ENCODE results near the gene CREB1. TPM values are rescaled to one million over a fixed set of nuclear protein-coding genes. Genes with fewer than 3 reads are reported as not detected.
A peak's percentile ranks its signal among the peaks of the same experiment; 100 is the strongest.

The CREB1 gene
- total RNA-seq, 1 experiment from 2014 or later: 71.3 TPM

DNA sequence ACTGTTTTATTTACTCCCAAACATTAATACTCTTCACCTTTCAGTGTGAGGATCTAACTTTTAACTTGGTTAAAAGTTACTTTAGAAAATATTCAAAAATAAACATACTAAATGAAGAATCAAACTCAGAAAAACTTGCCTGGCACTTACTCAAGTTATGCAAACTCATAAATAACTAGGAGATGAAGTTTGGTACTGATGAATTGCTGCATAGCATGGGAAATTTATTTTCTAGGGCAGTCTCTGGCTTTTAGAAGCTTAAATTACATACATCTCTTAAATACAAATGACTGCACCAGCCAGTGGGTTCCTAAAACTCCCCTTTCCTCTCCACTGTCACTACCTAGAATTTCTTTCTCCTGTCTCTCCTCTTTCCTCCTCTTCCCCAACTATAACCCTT is 46.7 kb upstream of the CREB1 start:
- no peak for DNase-seq (ENCODE audit: unreplicated experiment)
- no TSS peak for BruUV-seq (replicated peaks)
- TF ChIP-seq, protein P1, sequence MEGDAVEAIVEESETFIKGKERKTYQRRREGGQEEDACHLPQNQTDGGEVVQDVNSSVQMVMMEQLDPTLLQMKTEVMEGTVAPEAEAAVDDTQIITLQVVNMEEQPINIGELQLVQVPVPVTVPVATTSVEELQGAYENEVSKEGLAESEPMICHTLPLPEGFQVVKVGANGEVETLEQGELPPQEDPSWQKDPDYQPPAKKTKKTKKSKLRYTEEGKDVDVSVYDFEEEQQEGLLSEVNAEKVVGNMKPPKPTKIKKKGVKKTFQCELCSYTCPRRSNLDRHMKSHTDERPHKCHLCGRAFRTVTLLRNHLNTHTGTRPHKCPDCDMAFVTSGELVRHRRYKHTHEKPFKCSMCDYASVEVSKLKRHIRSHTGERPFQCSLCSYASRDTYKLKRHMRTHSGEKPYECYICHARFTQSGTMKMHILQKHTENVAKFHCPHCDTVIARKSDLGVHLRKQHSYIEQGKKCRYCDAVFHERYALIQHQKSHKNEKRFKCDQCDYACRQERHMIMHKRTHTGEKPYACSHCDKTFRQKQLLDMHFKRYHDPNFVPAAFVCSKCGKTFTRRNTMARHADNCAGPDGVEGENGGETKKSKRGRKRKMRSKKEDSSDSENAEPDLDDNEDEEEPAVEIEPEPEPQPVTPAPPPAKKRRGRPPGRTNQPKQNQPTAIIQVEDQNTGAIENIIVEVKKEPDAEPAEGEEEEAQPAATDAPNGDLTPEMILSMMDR (IDR thresholded peaks at IDR 0.05; ENCODE audit: unreplicated experiment): no peak
- peaks cover 5% of the 10 kb centered on the region for H3K4me1 Mint-ChIP-seq (ENCODE audit: insufficient read depth, unreplicated experiment)
- H3K36me3 Mint-ChIP-seq (ENCODE audit: insufficient read depth, unreplicated experiment): no peaks in the 10 kb centered on the region
- H3K4me3 Mint-ChIP-seq (ENCODE audit: unreplicated experiment): no peak overlapping the region
- no peaks in the 10 kb centered on the region for H3K9me3 Mint-ChIP-seq (ENCODE audit: unreplicated experiment)
- intact Hi-C loops (cut with micrococcal nuclease): no loop called here
- no peak overlapping the region for H3K27ac Mint-ChIP-seq (ENCODE audit: low read depth, unreplicated experiment)
- ChIA-PET CTCF (interaction anchor here (0.5 kb wide), 1 partner anchor 58 kb away, joined by 4 read pairs; no protein-coding TSS in a partner anchor), POLR2A (no interaction called here)
- no peaks in the 10 kb centered on the region for H3K27me3 Mint-ChIP-seq (ENCODE audit: insufficient read depth, unreplicated experiment)

DNA sequence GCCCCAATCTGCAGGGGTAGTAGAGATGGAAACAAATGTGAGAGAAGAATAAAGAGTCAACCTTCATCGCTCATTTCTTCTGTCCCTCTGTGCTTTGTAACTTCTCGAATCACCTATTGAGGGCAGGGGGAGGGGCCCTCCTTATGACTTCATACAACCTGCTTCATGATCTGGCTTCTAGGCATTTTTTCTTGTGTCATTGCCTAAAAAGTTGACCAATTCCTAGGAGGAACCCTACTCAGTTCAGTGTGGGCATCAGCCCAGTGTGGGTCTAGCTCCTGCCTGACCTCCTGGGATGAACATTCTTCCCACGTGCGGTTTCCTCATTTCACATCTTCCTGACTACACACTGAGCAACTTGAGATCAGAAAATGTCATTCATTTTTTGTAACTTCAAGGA is 46.3 kb upstream of the CREB1 start:
- ChIA-PET POLR2A (no interaction called here), CTCF (no interaction called here)
- Mint-ChIP-seq H3K27ac (ENCODE audit: low read depth, unreplicated experiment) (no peak overlapping the region), H3K9me3 (ENCODE audit: unreplicated experiment) (no peaks in the 10 kb centered on the region), H3K4me3 (ENCODE audit: unreplicated experiment) (no peak overlapping the region), H3K4me1 (ENCODE audit: insufficient read depth, unreplicated experiment) (peaks cover 7% of the 10 kb centered on the region), H3K36me3 (ENCODE audit: insufficient read depth, unreplicated experiment) (no peaks in the 10 kb centered on the region), H3K27me3 (ENCODE audit: insufficient read depth, unreplicated experiment) (no peaks in the 10 kb centered on the region)
- BruUV-seq (replicated peaks): no TSS peak
- DNase-seq (ENCODE audit: unreplicated experiment): no peak
- intact Hi-C loops (cut with micrococcal nuclease): no loop called here
- TF ChIP-seq, protein P1 (IDR thresholded peaks at IDR 0.05; ENCODE audit: unreplicated experiment): no peak

DNA sequence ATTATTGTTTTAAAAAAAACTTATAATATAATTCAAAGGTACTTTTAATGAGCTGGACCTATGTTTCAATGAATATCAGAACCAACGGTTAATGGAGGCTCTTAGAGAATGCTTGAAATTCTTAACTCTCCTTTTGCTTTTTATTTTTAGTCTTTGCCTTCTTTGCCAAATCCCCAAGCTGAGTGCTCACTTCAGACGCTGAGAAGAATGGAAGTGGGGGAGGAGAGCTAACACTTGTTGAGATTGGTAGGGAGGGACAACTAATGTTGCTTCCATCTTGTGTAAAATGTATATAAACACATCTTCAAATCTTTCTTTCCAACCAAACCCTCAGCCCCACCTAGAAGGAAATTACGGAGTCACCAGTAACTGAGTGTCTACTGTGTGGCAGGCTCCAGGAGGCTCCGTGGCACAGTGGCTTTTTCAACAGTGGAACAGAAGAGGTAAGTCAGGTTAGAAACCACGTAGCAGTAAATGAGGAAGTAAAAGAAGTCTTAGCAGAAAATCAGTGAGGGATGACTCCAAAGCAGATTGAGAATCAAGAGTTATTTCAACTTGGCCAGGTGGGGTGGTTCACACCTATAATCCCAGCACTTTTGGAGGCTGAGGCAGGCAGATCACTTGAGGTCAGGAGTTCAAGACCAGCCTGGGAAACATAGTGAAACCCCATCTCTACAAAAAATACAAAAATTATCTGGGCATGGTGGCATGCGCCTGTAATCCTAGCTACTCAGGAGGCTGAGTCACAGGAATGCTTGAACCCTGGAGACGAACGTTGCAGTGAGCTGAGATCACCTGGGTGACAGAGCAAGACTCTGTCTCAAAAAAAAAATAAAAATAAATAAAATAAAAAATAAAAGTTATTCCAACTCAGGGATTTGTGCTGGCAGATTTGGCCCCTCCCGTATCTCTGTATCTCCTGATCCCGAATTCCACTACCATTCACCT is 45.0 kb upstream of the CREB1 start:
- ChIA-PET POLR2A (interaction anchor here (0.6 to 1.2 kb wide), 4 partner anchors 20 to 1474 kb away, joined by 3 read pairs; no protein-coding TSS in a partner anchor), CTCF (interaction anchor here (0.6 to 2.0 kb wide), 4 partner anchors 12 to 685 kb away, joined by 3 to 7 read pairs (median 3); no protein-coding TSS in a partner anchor)
- no peaks in the 10 kb centered on the region for H3K9me3 Mint-ChIP-seq (ENCODE audit: unreplicated experiment)
- TF ChIP-seq, protein P1 (IDR thresholded peaks at IDR 0.05; ENCODE audit: unreplicated experiment): no peak
- peaks cover 7% of the 10 kb centered on the region for H3K4me1 Mint-ChIP-seq (ENCODE audit: insufficient read depth, unreplicated experiment)
- H3K4me3 Mint-ChIP-seq (ENCODE audit: unreplicated experiment): no peak overlapping the region
- no peaks in the 10 kb centered on the region for H3K36me3 Mint-ChIP-seq (ENCODE audit: insufficient read depth, unreplicated experiment)
- peak overlapping the region; percentile 42 for H3K27ac Mint-ChIP-seq (ENCODE audit: low read depth, unreplicated experiment)
- DNase-seq (ENCODE audit: unreplicated experiment): no peak
- BruUV-seq (replicated peaks): no TSS peak
- H3K27me3 Mint-ChIP-seq (ENCODE audit: insufficient read depth, unreplicated experiment): no peaks in the 10 kb centered on the region
- intact Hi-C loops (cut with micrococcal nuclease): loop anchor here (5.0 kb wide), 1 partner anchor 248 kb away; no protein-coding TSS in a partner anchor

DNA sequence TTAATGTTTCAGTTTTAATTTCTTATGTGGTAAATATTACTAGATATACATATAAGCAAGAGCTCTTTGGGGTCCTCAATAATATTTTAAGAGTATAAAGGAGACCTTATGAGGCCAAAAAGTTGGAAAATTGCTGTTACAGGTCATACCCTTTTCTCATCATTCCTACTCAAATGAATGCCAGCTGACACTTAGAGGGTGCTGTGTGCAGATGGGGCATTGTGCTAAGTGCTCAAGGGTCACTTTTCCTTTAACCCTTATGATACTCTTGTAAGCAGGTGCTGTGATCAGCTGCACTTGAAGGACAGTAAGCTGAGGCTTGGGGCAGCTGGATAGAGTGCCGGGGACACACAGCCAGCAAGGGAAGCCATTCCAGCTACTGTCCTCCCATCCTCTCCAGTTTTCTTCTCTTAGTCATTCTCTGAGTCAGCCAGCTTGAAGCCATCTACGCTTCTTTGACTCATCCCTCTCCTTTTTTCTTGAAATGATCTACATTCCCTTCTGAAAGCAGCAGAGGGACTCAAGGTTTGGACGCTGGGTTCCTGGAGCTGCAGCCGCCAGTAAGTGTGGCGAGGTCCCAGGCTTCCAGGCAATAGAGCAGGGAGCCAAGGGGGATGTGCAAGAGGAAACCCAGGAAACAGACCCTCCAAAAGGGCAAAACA is 42.0 kb upstream of the CREB1 start:
- Mint-ChIP-seq H3K4me1 (ENCODE audit: insufficient read depth, unreplicated experiment) (peaks cover 7% of the 10 kb centered on the region), H3K4me3 (ENCODE audit: unreplicated experiment) (peak overlapping the region; percentile 46), H3K27ac (ENCODE audit: low read depth, unreplicated experiment) (peak overlapping the region; percentile 59), H3K36me3 (ENCODE audit: insufficient read depth, unreplicated experiment) (no peaks in the 10 kb centered on the region), H3K9me3 (ENCODE audit: unreplicated experiment) (no peaks in the 10 kb centered on the region), H3K27me3 (ENCODE audit: insufficient read depth, unreplicated experiment) (no peaks in the 10 kb centered on the region)
- intact Hi-C loops (cut with micrococcal nuclease): loop anchor here (1.0 to 5.0 kb wide), 3 partner anchors 42 to 245 kb away; partner anchors contain the start of gene CREB1
- ChIA-PET POLR2A (interaction anchor here (0.9 to 1.5 kb wide), 4 partner anchors 19 to 223 kb away, joined by 3 to 6 read pairs (median 3); partner anchors contain the start of genes CCNYL1 and CREB1), CTCF (interaction anchor here (0.5 to 1.4 kb wide), 6 partner anchors 11 to 254 kb away, joined by 3 to 10 read pairs (median 4); no protein-coding TSS in a partner anchor)
- no TSS peak for BruUV-seq (replicated peaks)
- TF ChIP-seq, protein P1 (IDR thresholded peaks at IDR 0.05; ENCODE audit: unreplicated experiment): peak; percentile 35
- peak; percentile 75 for DNase-seq (ENCODE audit: unreplicated experiment)

Data from MCF 10A (cell line).